Activated CD4-positive, alpha-beta T cell treated with anti-CD3 and anti-CD28 coated beads for 36 hours (primary cell): ENCODE results near the gene RPTOR. TPM values are rescaled to one million over a fixed set of nuclear protein-coding genes. Genes with fewer than 3 reads are reported as not detected.

Experiments
- ATAC-seq: fragments of 200-7000 bp; cut with Tn5 transposase; one replicate; pipeline ENCODE4 v1.10.0; 2021; ENCODE audit warnings: mild to moderate bottlenecking, moderate library complexity
- CTCF ChIA-PET: fragments of 350-600 bp; sonication (Branson Sonifier 250); formaldehyde crosslinking; loops from one replicate; lab custom pipeline; 2021; ENCODE audit warnings: antibody characterized with exemption; lab: Charles Lee
- POLR2A ChIA-PET: fragments of 350-600 bp; sonication (Branson Sonifier 250); formaldehyde crosslinking; loops from one replicate; lab custom pipeline; 2021; ENCODE audit warnings: antibody characterized with exemption, inconsistent platforms; lab: Charles Lee
- DNase-seq: peaks from one replicate; pipeline ENCODE4 v3.0.0-alpha.2; 2020
- H3K27ac Mint-ChIP-seq: one replicate; pipeline ENCODE4 v1.8.0; 2021; ENCODE audit warnings: mixed read lengths
- H3K27me3 Mint-ChIP-seq: one replicate; pipeline ENCODE4 v1.8.0; 2021; ENCODE audit warnings: mixed read lengths
- H3K36me3 Mint-ChIP-seq: one replicate; pipeline ENCODE4 v1.8.0; 2021; ENCODE audit warnings: low read depth, mixed read lengths
- H3K4me1 Mint-ChIP-seq: one replicate; pipeline ENCODE4 v1.8.0; 2021; ENCODE audit warnings: mixed read lengths
- H3K4me3 Mint-ChIP-seq: one replicate; pipeline ENCODE4 v1.8.0; 2021; ENCODE audit warnings: mild to moderate bottlenecking, moderate library complexity, mixed read lengths
- H3K9me3 Mint-ChIP-seq: one replicate; pipeline ENCODE4 v1.8.0; 2021; ENCODE audit warnings: low read depth, mixed read lengths
- intact Hi-C, 2 experiments: fragments of 100-400 bp; cut with DNase I in 1 of 2; cut with micrococcal nuclease in 1 of 2; formaldehyde crosslinking; loops; one replicate each; pipeline versions ENCODE4 v1.14.2 to v1.15.1; 2022 to 2024; cut with DNase I, micrococcal nuclease
- total RNA-seq, 2 experiments: library from RNA; stranded (reverse); gene quantifications; one replicate each; pipeline ENCODE4 v1.2.3, GENCODE V29; 2021

Gene RPTOR
- total RNA-seq, 2 experiments from 2014 or later = 48.6 to 58.1 TPM

DNA sequence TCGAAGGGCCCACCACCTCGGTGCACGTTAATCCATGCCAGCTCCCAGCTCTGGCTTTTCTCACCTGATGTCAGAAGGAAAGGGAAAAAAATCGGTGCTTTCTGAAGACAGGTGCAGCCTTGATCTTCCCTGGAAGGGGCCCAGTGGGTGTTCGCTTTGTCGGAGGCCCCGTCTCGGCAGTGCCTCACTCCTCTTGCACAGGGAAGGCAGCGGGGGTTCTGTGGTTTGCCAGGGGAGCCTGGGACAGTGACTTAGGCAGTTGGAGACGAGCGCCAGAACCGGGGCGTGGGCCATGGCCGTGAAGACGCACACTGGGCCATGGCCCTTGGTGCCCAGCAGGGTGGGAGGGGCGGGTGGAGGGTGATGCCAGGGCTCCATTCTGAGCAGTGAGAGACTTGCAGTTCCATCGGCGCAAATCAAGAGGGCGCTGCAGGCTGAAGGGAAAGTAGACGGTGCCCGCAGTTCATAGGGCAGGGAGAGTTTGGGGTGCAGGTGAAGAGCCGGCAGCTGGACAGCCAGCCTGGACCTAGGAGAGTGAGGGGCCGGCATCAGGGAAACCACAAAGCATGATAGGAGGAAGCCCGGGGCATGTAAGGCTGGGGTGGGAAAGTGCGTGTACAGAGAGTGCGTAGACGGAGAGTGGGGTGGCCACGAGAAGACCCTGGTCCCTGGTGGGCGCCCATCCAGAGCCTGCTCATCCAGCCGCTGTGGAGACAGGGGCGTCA is 345.7 kb downstream of the RPTOR start:
- ChIA-PET POLR2A (interaction anchor here (1.4 kb wide), 1 partner anchor 13 kb away, joined by 4 read pairs; no protein-coding TSS in a partner anchor), CTCF (interaction anchor here (1.6 kb wide), 1 partner anchor 10 kb away, joined by 3 read pairs; no protein-coding TSS in a partner anchor)
- no peaks in the 10 kb centered on the region for H3K9me3 Mint-ChIP-seq
- H3K36me3 Mint-ChIP-seq = peaks cover 76% of the 10 kb centered on the region
- H3K4me3 Mint-ChIP-seq = peak overlapping the region; percentile 72
- no peak for ATAC-seq
- intact Hi-C loops = loop anchor here (2.0 to 10.0 kb wide), 5 partner anchors 34 to 633 kb away; no protein-coding TSS in a partner anchor
- peak overlapping the region; percentile 97 for H3K27ac Mint-ChIP-seq
- H3K4me1 Mint-ChIP-seq = peaks cover 60% of the 10 kb centered on the region
- no peaks in the 10 kb centered on the region for H3K27me3 Mint-ChIP-seq
- peak; percentile 33 for DNase-seq

DNA sequence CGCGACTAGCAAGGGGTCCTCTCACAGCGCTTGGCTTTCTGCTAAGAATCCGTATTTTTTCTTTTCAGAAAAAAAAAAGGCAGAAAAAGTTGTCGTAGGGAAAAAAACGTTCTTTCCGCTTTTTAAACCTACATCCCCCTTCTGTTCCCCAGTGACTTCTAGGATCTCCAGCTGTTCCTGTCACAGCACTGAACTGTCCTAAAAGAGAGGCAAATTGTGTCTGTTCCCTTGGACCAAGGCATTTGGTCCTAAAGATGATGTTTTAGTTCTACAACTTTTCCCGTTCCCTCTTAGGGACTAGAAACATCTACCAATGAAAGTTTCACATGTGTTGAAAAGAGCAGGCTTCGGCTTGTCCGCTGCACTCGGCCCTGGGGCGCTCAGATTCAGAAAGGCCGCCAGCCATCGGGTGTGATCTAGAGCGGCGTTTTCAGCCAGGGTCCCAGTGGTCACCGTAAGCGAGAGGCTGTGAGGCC is 346.3 kb downstream of the RPTOR start:
- H3K27me3 Mint-ChIP-seq = no peaks in the 10 kb centered on the region
- H3K9me3 Mint-ChIP-seq = no peaks in the 10 kb centered on the region
- ChIA-PET POLR2A (interaction anchor here (1.4 to 2.4 kb wide), 2 partner anchors 14 to 286 kb away, joined by 5 to 21 read pairs; no protein-coding TSS in a partner anchor), CTCF (interaction anchor here (1.2 to 2.0 kb wide), 3 partner anchors 58 to 286 kb away, joined by 3 to 4 read pairs (median 4); no protein-coding TSS in a partner anchor)
- peak; percentile 6 for ATAC-seq
- H3K36me3 Mint-ChIP-seq = peaks cover 78% of the 10 kb centered on the region
- intact Hi-C loops = loop anchor here (1.0 to 10.0 kb wide), 11 partner anchors 14 to 634 kb away; no protein-coding TSS in a partner anchor
- H3K4me3 Mint-ChIP-seq = peak overlapping the region; percentile 72
- peak overlapping the region; percentile 97 for H3K27ac Mint-ChIP-seq
- H3K4me1 Mint-ChIP-seq = peaks cover 66% of the 10 kb centered on the region
- DNase-seq = no peak

DNA sequence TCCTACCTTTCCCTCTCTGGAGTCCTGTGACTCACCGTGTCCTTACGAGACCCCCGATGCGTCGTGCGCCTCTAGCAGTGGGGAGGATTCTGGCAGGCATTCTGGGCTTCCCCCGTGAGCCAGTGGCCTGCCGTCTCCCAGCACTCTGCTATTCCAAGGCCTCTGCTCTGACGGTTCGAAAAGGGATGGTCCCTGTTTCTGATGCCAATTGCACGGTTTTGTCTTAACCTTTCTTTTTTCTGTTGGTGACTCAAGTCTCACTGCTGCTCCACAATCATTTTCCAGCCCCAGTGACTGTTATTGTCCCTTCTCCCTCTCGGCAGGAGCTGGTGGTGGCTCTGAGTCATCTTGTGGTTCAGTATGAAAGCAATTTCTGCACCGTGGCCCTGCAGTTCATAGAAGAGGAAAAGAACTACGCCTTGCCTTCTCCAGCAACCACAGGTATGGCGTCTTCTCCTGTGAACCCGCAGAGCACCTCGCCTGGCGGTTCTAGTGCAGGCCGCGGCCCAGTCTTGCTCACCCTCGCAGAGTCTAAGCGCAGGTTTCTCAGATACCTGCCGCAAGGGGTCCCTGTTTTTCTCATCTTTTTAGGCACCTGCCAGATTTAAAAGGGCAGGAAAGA is 346.9 kb downstream of the RPTOR start:
- Mint-ChIP-seq H3K4me1 (peaks cover 70% of the 10 kb centered on the region), H3K36me3 (peaks cover 76% of the 10 kb centered on the region), H3K27me3 (no peaks in the 10 kb centered on the region), H3K4me3 (peak overlapping the region; percentile 72), H3K9me3 (no peaks in the 10 kb centered on the region), H3K27ac (peak overlapping the region; percentile 97)
- intact Hi-C loops = loop anchor here (1.0 to 10.0 kb wide), 13 partner anchors 14 to 634 kb away; no protein-coding TSS in a partner anchor
- ChIA-PET CTCF (interaction anchor here (1.0 to 2.0 kb wide), 5 partner anchors 10 to 286 kb away, joined by 3 to 6 read pairs (median 4); no protein-coding TSS in a partner anchor), POLR2A (interaction anchor here (0.6 to 2.4 kb wide), 6 partner anchors 14 to 286 kb away, joined by 3 to 21 read pairs (median 4); no protein-coding TSS in a partner anchor)
- DNase-seq (peak; percentile 90), ATAC-seq (peak; percentile 71)

DNA sequence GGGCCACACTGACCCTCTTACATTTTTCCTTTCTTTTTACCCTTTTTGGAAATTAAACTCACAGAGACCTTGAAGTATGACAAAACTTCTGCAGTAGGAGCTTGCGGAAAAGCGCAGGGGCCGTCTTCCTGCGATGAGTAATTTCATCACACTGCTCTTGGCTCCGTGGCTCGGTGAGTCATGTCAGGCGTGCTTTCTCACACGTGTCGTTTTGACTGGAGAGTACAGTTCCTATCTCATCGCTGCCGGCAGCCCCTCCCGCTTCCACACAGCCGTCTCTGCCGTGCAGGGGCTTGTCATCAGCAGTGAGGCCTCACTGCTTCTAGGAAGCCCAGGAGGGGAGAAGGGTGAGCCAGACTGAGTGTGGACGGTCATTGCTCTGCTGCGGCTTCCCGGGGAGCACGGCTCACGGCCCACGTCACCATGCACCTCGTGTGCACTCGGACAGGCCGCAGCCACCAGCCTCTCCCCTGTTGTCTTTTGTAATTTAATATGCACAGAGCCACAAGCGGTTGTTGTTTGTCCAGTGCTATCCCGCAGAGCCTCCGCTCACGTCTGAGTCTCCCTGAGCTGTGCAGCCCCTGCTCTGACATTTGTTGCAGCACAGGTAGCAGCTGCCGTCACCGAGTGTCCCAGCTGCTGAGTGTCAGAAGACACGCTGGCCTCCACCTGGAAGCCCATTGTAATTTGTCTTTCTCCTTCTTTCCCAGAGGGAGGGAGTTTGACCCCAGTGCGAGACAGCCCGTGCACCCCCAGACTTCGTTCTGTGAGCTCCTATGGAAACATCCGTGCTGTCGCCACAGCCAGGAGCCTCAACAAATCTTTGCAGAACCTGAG is 347.6 kb downstream of the RPTOR start:
- Mint-ChIP-seq H3K36me3 (peaks cover 79% of the 10 kb centered on the region), H3K27me3 (no peaks in the 10 kb centered on the region)
- peak; percentile 78 for ATAC-seq

DNA sequence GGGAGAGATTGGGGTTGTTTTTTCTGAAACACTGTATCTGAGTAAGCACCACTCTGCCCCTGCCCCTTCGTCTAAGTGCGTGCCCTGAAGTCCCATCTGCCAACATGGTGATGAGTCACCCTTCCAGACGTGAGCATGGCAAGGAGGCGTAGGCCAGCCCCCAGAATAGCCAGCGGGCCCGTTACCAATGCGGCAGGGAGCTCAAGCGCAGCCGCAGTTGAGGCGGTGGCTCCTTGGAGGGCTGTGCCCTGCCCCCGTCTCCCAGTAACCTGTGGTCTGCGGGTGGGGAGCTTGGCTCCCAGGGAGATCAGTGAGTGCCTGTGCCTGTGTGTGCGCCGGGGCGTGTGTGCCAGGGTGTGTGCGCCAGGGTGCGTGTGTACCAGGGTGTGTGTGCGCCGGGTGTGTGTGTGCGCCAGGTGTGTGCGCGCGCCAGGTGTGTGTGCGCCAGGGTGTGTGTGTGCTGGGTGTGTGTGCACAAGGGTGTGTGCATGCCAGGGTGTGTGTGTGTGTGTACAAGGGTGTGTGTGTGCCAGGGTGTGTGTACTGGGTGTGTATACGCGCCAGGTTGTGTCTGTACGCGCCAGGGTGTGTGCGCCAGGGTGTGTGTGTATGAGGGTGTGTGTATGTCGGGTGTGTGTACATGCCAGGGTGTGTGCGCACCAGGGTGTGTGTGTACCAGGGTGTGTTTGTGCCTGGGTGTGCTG is 348.4 kb downstream of the RPTOR start:
- peak; percentile 73 for DNase-seq
- ATAC-seq = peak; percentile 20
- H3K27ac Mint-ChIP-seq = peak overlapping the region; percentile 97
- no peaks in the 10 kb centered on the region for H3K27me3 Mint-ChIP-seq
- no peaks in the 10 kb centered on the region for H3K9me3 Mint-ChIP-seq
- CTCF ChIA-PET = interaction anchor here (0.6 to 2.0 kb wide), 6 partner anchors 13 to 317 kb away, joined by 3 to 4 read pairs (median 4); no protein-coding TSS in a partner anchor
- intact Hi-C loops = loop anchor here (1.0 to 10.0 kb wide), 7 partner anchors 101 to 636 kb away; no protein-coding TSS in a partner anchor
- H3K4me3 Mint-ChIP-seq = peak overlapping the region; percentile 72
- H3K36me3 Mint-ChIP-seq = peaks cover 87% of the 10 kb centered on the region
- peaks cover 79% of the 10 kb centered on the region for H3K4me1 Mint-ChIP-seq
- POLR2A ChIA-PET = interaction anchor here (2.4 kb wide), 1 partner anchor 16 kb away, joined by 21 read pairs; no protein-coding TSS in a partner anchor

More for the DNA sequence above, 347.6 kb downstream of the RPTOR start:
- ChIA-PET POLR2A (interaction anchor here (0.6 to 2.4 kb wide), 6 partner anchors 15 to 287 kb away, joined by 3 to 21 read pairs (median 4); no protein-coding TSS in a partner anchor), CTCF (interaction anchor here (0.8 to 2.0 kb wide), 7 partner anchors 11 to 317 kb away, joined by 3 to 6 read pairs (median 4); no protein-coding TSS in a partner anchor)
- intact Hi-C loops = loop anchor here (1.0 to 10.0 kb wide), 7 partner anchors 100 to 635 kb away; no protein-coding TSS in a partner anchor
- Mint-ChIP-seq H3K4me3 (peak overlapping the region; percentile 72), H3K4me1 (peaks cover 73% of the 10 kb centered on the region), H3K27ac (peak overlapping the region; percentile 97), H3K9me3 (no peaks in the 10 kb centered on the region)
- peak; percentile 94 for DNase-seq

DNA sequence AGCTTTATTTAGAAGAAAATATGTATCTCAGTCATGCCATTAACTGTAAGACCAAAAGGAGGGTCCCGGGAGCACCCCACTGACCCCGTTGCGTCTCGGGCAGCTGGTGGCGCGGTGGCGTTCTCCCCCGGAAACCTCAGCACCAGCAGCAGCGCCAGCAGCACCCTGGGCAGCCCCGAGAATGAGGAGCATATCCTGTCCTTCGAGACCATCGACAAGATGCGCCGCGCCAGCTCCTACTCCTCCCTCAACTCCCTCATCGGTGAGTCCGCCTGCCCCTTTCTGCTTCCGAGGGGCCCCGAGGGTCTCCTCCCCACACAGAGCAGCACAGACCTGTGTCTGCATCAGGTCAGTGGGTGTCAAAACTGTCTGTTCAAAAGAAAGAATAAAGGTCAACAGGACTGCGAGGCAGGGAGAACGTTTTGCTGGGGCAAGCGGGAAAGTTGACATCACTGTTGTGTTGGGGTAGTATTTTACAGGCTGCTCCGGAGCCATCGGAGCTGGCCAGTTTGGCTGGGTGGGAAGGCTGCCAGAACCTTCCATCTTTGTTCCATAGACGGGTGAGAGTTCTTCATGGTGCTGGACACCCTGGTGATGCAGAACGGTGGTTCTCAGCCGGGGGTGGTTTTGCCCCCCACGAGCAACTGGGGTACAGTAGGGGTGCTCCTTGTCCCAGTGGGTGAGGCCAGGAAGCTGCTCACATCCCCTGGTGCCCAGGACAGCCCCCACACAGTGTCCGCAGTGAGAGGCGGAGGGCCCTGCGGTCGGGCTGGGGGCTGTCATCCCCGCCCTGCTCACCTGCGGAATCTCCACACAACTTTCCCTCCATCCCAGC is 349.2 kb downstream of the RPTOR start:
- H3K4me3 Mint-ChIP-seq = peak overlapping the region; percentile 72
- CTCF ChIA-PET = interaction anchor here (0.7 to 1.5 kb wide), 2 partner anchors 119 to 285 kb away, joined by 3 to 4 read pairs; no protein-coding TSS in a partner anchor

DNA sequence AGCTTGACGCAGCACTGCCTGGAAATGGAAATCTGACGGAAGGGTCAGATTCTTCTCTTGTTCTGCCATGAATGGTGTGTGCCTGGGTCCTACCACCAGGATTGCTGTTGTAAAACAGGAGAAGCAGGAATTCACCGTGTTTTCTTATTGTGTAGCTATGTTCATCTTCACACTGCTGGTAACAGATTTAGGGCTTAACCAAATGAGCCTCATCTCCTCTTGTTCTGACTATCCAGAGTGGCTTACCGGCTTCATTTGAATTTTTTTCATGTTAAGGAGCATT is 349.7 kb downstream of the RPTOR start:
- peaks cover 77% of the 10 kb centered on the region for H3K4me1 Mint-ChIP-seq
- peak overlapping the region; percentile 72 for H3K4me3 Mint-ChIP-seq
- no peaks in the 10 kb centered on the region for H3K27me3 Mint-ChIP-seq
- peaks cover 87% of the 10 kb centered on the region for H3K36me3 Mint-ChIP-seq
- intact Hi-C loops = loop anchor here (5.0 to 10.0 kb wide), 4 partner anchors 102 to 637 kb away; no protein-coding TSS in a partner anchor
- H3K27ac Mint-ChIP-seq = peak overlapping the region; percentile 81
- DNase-seq (no peak), ATAC-seq (no peak)
- ChIA-PET CTCF (interaction anchor here (1.5 kb wide), 1 partner anchor 119 kb away, joined by 4 read pairs; no protein-coding TSS in a partner anchor), POLR2A (interaction anchor here (0.9 kb wide), 1 partner anchor 17 kb away, joined by 4 read pairs; no protein-coding TSS in a partner anchor)
- H3K9me3 Mint-ChIP-seq = no peaks in the 10 kb centered on the region

More for the DNA sequence above, 349.2 kb downstream of the RPTOR start:
- POLR2A ChIA-PET = interaction anchor here (0.9 kb wide), 1 partner anchor 17 kb away, joined by 4 read pairs; no protein-coding TSS in a partner anchor
- ATAC-seq = no peak
- DNase-seq = no peak
- intact Hi-C loops = loop anchor here (2.0 to 10.0 kb wide), 5 partner anchors 102 to 637 kb away; no protein-coding TSS in a partner anchor
- H3K4me1 Mint-ChIP-seq = peaks cover 81% of the 10 kb centered on the region
- H3K27me3 Mint-ChIP-seq = no peaks in the 10 kb centered on the region
- no peaks in the 10 kb centered on the region for H3K9me3 Mint-ChIP-seq
- H3K27ac Mint-ChIP-seq = peak overlapping the region; percentile 97
- peaks cover 91% of the 10 kb centered on the region for H3K36me3 Mint-ChIP-seq

DNA sequence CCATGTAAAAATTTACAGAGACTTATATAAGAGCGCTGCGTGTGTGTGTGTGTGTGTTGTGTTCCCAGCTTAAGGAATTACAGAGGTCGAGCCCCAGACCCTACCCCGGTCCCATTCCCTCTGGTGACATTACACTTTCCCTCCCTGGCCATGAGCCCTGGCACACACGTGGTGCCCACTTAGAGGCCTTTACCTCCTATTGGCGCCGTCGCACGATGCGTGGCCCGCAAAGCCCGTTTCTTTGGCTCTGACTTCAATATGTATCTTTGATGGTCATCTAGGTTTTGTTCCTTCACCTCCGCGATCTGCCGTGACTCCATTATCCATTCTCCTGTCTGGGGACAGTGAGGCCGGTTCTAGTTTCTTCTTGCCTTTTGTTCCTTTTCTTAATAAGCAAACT is 350.1 kb downstream of the RPTOR start:
- no peaks in the 10 kb centered on the region for H3K9me3 Mint-ChIP-seq
- H3K4me3 Mint-ChIP-seq = peak overlapping the region; percentile 72
- H3K27me3 Mint-ChIP-seq = no peaks in the 10 kb centered on the region
- peak overlapping the region; percentile 81 for H3K27ac Mint-ChIP-seq
- peaks cover 79% of the 10 kb centered on the region for H3K4me1 Mint-ChIP-seq
- ChIA-PET CTCF (interaction anchor here (0.7 to 1.5 kb wide), 3 partner anchors 39 to 120 kb away, joined by 3 to 4 read pairs (median 4); no protein-coding TSS in a partner anchor), POLR2A (interaction anchor here (0.9 kb wide), 1 partner anchor 18 kb away, joined by 4 read pairs; no protein-coding TSS in a partner anchor)
- H3K36me3 Mint-ChIP-seq = peaks cover 85% of the 10 kb centered on the region
- DNase-seq (no peak), ATAC-seq (no peak)
- intact Hi-C loops = loop anchor here (5.0 to 10.0 kb wide), 5 partner anchors 102 to 637 kb away; partner anchors contain the start of gene NPTX1 (in 1 of the 2)

DNA sequence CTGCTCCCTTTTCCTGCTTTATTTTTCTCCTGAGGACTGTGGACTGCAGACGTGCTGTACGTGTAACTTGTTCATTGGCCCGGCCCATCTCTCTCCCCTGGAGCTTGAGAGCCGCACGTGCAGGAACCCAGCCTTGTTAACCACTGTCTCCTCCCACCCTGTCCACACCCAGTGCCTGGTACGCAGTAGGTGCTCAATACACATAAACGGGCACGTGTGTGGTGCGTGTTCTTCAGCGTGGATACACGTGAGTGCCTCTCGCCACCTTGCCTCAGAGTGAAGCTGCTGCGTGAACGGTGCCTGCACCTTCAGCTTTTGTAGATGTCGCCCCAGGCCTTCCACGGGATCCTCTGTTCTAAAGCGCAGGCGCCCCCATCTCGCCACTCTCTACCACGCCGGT is 350.7 kb downstream of the RPTOR start:
- POLR2A ChIA-PET = no interaction called here
- peak overlapping the region; percentile 81 for H3K27ac Mint-ChIP-seq
- H3K4me1 Mint-ChIP-seq = peaks cover 79% of the 10 kb centered on the region

More for the DNA sequence above, 350.7 kb downstream of the RPTOR start:
- intact Hi-C loops = loop anchor here (5.0 to 10.0 kb wide), 3 partner anchors 291 to 418 kb away; partner anchors contain the start of gene NPTX1 (in 1 of the 2)
- Mint-ChIP-seq H3K9me3 (no peaks in the 10 kb centered on the region), H3K36me3 (peaks cover 84% of the 10 kb centered on the region), H3K4me3 (peak overlapping the region; percentile 72), H3K27me3 (no peaks in the 10 kb centered on the region)
- DNase-seq = peak; percentile 30
- CTCF ChIA-PET = interaction anchor here (0.7 to 1.1 kb wide), 2 partner anchors 39 to 114 kb away, joined by 3 to 4 read pairs; no protein-coding TSS in a partner anchor
- no peak for ATAC-seq
